NB4 (cell line): ENCODE data around the gene TMEM45A.

Source experiments
- CTCF ChIP-seq: IDR thresholded peaks from one replicate; pipeline ENCODE4 v1.5.1; 2012; ENCODE audit warnings: low read depth, low read length
- MYC ChIP-seq: IDR thresholded peaks from 2 replicates; pipeline ENCODE4 v1.6.1; 2011; ENCODE audit warnings: low read depth, low read length
- POLR2A ChIP-seq: IDR thresholded peaks from 2 replicates; pipeline ENCODE4 v1.6.1; 2011; ENCODE audit warnings: mild to moderate bottlenecking; ENCODE audit not compliant: insufficient read length; ENCODE audit errors: extremely low read depth
- TF ChIP-seq, protein P1 (sequence below): IDR thresholded peaks from 2 replicates; pipeline ENCODE4 v1.6.1; 2011; ENCODE audit warnings: low read depth, low read length

GRCh38 chr3:100609963-100610362 is 117.5 kb downstream of the TMEM45A start:
- TF ChIP-seq CTCF (no peak), POLR2A (no peak), MYC (no peak)
- TF ChIP-seq, protein P1, sequence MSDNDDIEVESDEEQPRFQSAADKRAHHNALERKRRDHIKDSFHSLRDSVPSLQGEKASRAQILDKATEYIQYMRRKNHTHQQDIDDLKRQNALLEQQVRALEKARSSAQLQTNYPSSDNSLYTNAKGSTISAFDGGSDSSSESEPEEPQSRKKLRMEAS = no peak
